Stimulated activated naive CD8-positive, alpha-beta T cell treated with anti-CD3 and anti-CD28 coated beads, Interleukin-15, Interleukin-2, amounts not matched to agents 100 ng/mL and 50 ng/mL, for 24 hours (primary cell): ENCODE results near the gene ARID1B.

Experiments
- H3K27ac Mint-ChIP-seq: one replicate; pipeline ENCODE4 v1.8.0; 2021; ENCODE audit warnings: mild to moderate bottlenecking, mixed read lengths
- H3K27me3 Mint-ChIP-seq: one replicate; pipeline ENCODE4 v1.8.0; 2021; ENCODE audit warnings: mixed read lengths
- H3K36me3 Mint-ChIP-seq: one replicate; pipeline ENCODE4 v1.8.0; 2021; ENCODE audit warnings: low read depth, mixed read lengths
- H3K4me1 Mint-ChIP-seq: one replicate; pipeline ENCODE4 v1.8.0; 2021; ENCODE audit warnings: low read depth, mixed read lengths
- H3K4me3 Mint-ChIP-seq: one replicate; pipeline ENCODE4 v1.8.0; 2021; ENCODE audit warnings: mild to moderate bottlenecking, mixed read lengths
- H3K9me3 Mint-ChIP-seq: one replicate; pipeline ENCODE4 v1.8.0; 2021; ENCODE audit warnings: mixed read lengths

The ARID1B gene

GRCh38 chr6:157056275-157056674 lies 279.1 kb downstream of the ARID1B start:
- H3K27me3 Mint-ChIP-seq = no peaks in the 10 kb centered on the region
- no peak overlapping the region for H3K4me3 Mint-ChIP-seq
- H3K36me3 Mint-ChIP-seq = peaks cover 4% of the 10 kb centered on the region
- H3K4me1 Mint-ChIP-seq = peaks cover 59% of the 10 kb centered on the region
- H3K27ac Mint-ChIP-seq = peak overlapping the region; percentile 97
- H3K9me3 Mint-ChIP-seq = no peaks in the 10 kb centered on the region

GRCh38 chr6:157058574-157058973 lies 281.4 kb downstream of the ARID1B start:
- peak overlapping the region; percentile 2 for H3K27ac Mint-ChIP-seq
- H3K27me3 Mint-ChIP-seq = no peaks in the 10 kb centered on the region
- no peak overlapping the region for H3K4me3 Mint-ChIP-seq
- H3K4me1 Mint-ChIP-seq = peaks cover 70% of the 10 kb centered on the region
- H3K9me3 Mint-ChIP-seq = no peaks in the 10 kb centered on the region
- peaks cover 10% of the 10 kb centered on the region for H3K36me3 Mint-ChIP-seq

- H3K27ac Mint-ChIP-seq = no peak overlapping the region
- no peak overlapping the region for H3K4me3 Mint-ChIP-seq
- no peaks in the 10 kb centered on the region for H3K9me3 Mint-ChIP-seq
- peaks cover 9% of the 10 kb centered on the region for H3K36me3 Mint-ChIP-seq
- no peaks in the 10 kb centered on the region for H3K27me3 Mint-ChIP-seq
- peaks cover 67% of the 10 kb centered on the region for H3K4me1 Mint-ChIP-seq
Observed at GRCh38 chr6:157059781-157060180, 282.6 kb downstream of the ARID1B start.

- H3K27me3 Mint-ChIP-seq = no peaks in the 10 kb centered on the region
- H3K4me1 Mint-ChIP-seq = peaks cover 62% of the 10 kb centered on the region
- peaks cover 8% of the 10 kb centered on the region for H3K36me3 Mint-ChIP-seq
- peak overlapping the region; percentile 72 for H3K27ac Mint-ChIP-seq
- no peak overlapping the region for H3K4me3 Mint-ChIP-seq
- no peaks in the 10 kb centered on the region for H3K9me3 Mint-ChIP-seq
Observed at GRCh38 chr6:157060440-157060952, 283.3 kb downstream of the ARID1B start.

- Mint-ChIP-seq H3K27ac (no peak overlapping the region), H3K4me3 (no peak overlapping the region), H3K4me1 (peaks cover 61% of the 10 kb centered on the region), H3K27me3 (no peaks in the 10 kb centered on the region), H3K9me3 (no peaks in the 10 kb centered on the region), H3K36me3 (peaks cover 12% of the 10 kb centered on the region)
Observed at GRCh38 chr6:157061770-157062594, 284.8 kb downstream of the ARID1B start.

- H3K4me3 Mint-ChIP-seq = no peak overlapping the region
- H3K27ac Mint-ChIP-seq = peak overlapping the region; percentile 19
- peaks cover 12% of the 10 kb centered on the region for H3K36me3 Mint-ChIP-seq
- peaks cover 75% of the 10 kb centered on the region for H3K4me1 Mint-ChIP-seq
- H3K27me3 Mint-ChIP-seq = no peaks in the 10 kb centered on the region
- H3K9me3 Mint-ChIP-seq = no peaks in the 10 kb centered on the region
Observed at GRCh38 chr6:157063176-157063905, 286.2 kb downstream of the ARID1B start.

GRCh38 chr6:157063923-157064322 lies 286.7 kb downstream of the ARID1B start:
- Mint-ChIP-seq H3K27ac (no peak overlapping the region), H3K36me3 (peaks cover 12% of the 10 kb centered on the region), H3K4me3 (no peak overlapping the region), H3K9me3 (no peaks in the 10 kb centered on the region), H3K27me3 (no peaks in the 10 kb centered on the region), H3K4me1 (peaks cover 75% of the 10 kb centered on the region)

GRCh38 chr6:157064502-157064901 lies 287.3 kb downstream of the ARID1B start:
- no peaks in the 10 kb centered on the region for H3K27me3 Mint-ChIP-seq
- peaks cover 12% of the 10 kb centered on the region for H3K36me3 Mint-ChIP-seq
- no peaks in the 10 kb centered on the region for H3K9me3 Mint-ChIP-seq
- peaks cover 73% of the 10 kb centered on the region for H3K4me1 Mint-ChIP-seq
- H3K27ac Mint-ChIP-seq = no peak overlapping the region
- H3K4me3 Mint-ChIP-seq = no peak overlapping the region

GRCh38 chr6:157065366-157065765 lies 288.2 kb downstream of the ARID1B start:
- H3K36me3 Mint-ChIP-seq = peaks cover 12% of the 10 kb centered on the region
- H3K4me3 Mint-ChIP-seq = no peak overlapping the region
- H3K4me1 Mint-ChIP-seq = peaks cover 73% of the 10 kb centered on the region

GRCh38 chr6:157066781-157067491 lies 289.8 kb downstream of the ARID1B start:
- Mint-ChIP-seq H3K36me3 (peaks cover 8% of the 10 kb centered on the region), H3K4me3 (no peak overlapping the region), H3K27ac (peak overlapping the region; percentile 51), H3K9me3 (no peaks in the 10 kb centered on the region), H3K4me1 (peaks cover 68% of the 10 kb centered on the region), H3K27me3 (no peaks in the 10 kb centered on the region)

More at GRCh38 chr6:157065366-157065765, 288.2 kb downstream of the ARID1B start:
- Mint-ChIP-seq H3K9me3 (no peaks in the 10 kb centered on the region), H3K27ac (no peak overlapping the region), H3K27me3 (no peaks in the 10 kb centered on the region)

- no peaks in the 10 kb centered on the region for H3K9me3 Mint-ChIP-seq
- H3K36me3 Mint-ChIP-seq = peaks cover 7% of the 10 kb centered on the region
- no peak overlapping the region for H3K4me3 Mint-ChIP-seq
- H3K27me3 Mint-ChIP-seq = no peaks in the 10 kb centered on the region
- H3K4me1 Mint-ChIP-seq = peaks cover 71% of the 10 kb centered on the region
- H3K27ac Mint-ChIP-seq = no peak overlapping the region
Observed at GRCh38 chr6:157067507-157067906, 290.3 kb downstream of the ARID1B start.

- Mint-ChIP-seq H3K9me3 (no peaks in the 10 kb centered on the region), H3K36me3 (peaks cover 11% of the 10 kb centered on the region), H3K4me3 (no peak overlapping the region), H3K27me3 (no peaks in the 10 kb centered on the region), H3K4me1 (peaks cover 61% of the 10 kb centered on the region), H3K27ac (peak overlapping the region; percentile 74)
Observed at GRCh38 chr6:157068691-157069324, 291.6 kb downstream of the ARID1B start.

- no peak overlapping the region for H3K27ac Mint-ChIP-seq
- H3K4me1 Mint-ChIP-seq = peaks cover 58% of the 10 kb centered on the region
- no peaks in the 10 kb centered on the region for H3K27me3 Mint-ChIP-seq
- no peaks in the 10 kb centered on the region for H3K9me3 Mint-ChIP-seq
- peaks cover 16% of the 10 kb centered on the region for H3K36me3 Mint-ChIP-seq
- H3K4me3 Mint-ChIP-seq = no peak overlapping the region
Observed at GRCh38 chr6:157069585-157069984, 292.4 kb downstream of the ARID1B start.

GRCh38 chr6:157070403-157071107 lies 293.4 kb downstream of the ARID1B start:
- Mint-ChIP-seq H3K27ac (no peak overlapping the region), H3K4me3 (no peak overlapping the region), H3K36me3 (peaks cover 19% of the 10 kb centered on the region), H3K27me3 (no peaks in the 10 kb centered on the region), H3K9me3 (no peaks in the 10 kb centered on the region), H3K4me1 (peaks cover 65% of the 10 kb centered on the region)
